Stimulated activated naive CD8-positive, alpha-beta T cell treated with anti-CD3 and anti-CD28 coated beads, Interleukin-15, Interleukin-2, amounts not matched to agents 100 U/mL and 50 U/mL, for 24 hours (primary cell): ENCODE measurements around the gene SBK3.
"Not testable (repeated sequence)": the region's sequence is repeated elsewhere in the genome, so short reads cannot be mapped to it uniquely, and the experiment has no call there.

Experiments used
- ATAC-seq: fragments of 150-1000 bp; cut with Tn5 transposase; one replicate; pipeline ENCODE4 v1.10.0; 2021
- DNase-seq: peaks from one replicate; pipeline ENCODE4 v3.0.0; 2021

Gene SBK3

DNA sequence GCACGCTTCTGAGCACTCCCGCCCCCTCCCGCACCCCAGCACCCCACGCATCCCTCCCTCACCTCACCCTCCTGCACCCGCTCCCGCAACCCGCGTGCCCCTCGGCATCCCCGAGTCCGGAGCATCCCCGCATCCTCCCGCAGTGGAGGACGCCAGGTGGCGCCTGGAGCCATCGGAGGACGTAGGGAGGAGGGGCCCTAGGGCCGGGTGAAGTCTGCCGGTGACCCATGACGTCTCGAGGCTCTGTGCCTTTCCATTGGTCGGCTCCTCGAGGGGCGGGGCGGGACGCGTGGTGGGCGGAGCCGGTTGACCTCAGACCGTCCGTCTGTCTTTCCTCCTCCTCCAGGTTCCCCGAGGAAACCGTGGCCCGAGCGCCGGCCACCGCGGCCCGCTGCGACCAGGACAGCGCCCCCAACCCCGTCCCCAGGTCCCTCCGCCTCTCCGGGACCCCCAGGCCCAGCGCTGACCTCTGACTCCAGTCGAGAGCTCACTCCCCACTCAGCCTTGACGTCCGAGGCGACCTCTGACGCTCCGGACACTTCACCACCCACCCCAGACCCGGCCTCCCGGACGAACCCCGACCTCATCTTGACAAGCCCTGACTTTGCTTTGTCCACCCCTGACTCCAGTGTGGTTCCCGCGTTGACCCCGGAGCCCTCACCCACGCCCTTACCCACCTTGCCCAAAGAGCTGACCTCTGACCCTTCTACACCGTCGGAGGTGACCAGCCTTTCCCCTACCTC is 28.3 kb downstream of the SBK3 start:
- peak; percentile 100 for ATAC-seq

GRCh38 chr19:55508120-55508519 is 37.2 kb downstream of the SBK3 start:
- no peak for ATAC-seq

More for the DNA sequence above, 28.3 kb downstream of the SBK3 start:
- peak; percentile 93 for DNase-seq

GRCh38 chr19:55504981-55505380 is 40.4 kb downstream of the SBK3 start:
- ATAC-seq (no peak), DNase-seq (no peak)

More at GRCh38 chr19:55508120-55508519, 37.2 kb downstream of the SBK3 start:
- no peak for DNase-seq

- no peak for DNase-seq
- no peak for ATAC-seq
Measured at GRCh38 chr19:55504252-55504603, 41.1 kb downstream of the SBK3 start.

DNA sequence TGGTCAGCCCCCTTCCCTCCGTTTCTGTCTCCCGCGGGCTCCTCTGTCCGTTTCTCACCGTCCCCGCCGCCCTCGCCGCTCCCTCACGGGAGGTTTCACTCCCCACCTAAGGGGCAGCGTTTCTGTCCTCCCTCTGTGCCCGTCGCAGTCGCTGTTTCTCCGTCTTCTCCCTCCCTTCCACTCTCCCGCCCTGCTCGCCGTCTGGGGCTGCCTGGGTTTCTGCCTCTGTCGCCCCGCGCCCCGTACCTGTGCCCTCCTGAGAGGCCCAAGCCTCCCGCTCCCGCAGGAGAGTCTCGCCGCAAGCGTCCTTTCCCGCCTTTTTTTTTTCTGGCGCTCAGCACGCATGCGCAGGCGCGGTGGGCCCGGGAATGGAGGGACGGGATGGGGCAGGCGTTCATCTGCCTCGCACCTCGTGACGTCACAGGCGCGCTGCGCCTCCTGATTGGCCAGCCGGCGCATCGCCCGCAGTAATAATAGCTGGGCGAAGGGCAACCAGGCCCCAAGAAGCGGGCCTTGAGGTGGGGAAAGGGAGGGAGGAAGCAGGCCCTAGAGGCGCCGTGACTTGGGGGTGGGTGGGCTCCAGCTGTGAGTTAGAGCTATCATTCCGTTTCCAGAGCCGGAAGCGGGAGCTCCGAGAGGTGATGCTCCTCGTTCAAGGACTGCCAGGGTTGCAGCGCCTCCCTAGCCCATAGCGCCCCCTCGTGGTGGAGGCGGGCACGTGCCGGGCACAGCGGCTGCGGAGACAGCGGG is 41.7 kb downstream of the SBK3 start:
- DNase-seq = peak; percentile 97
- ATAC-seq = peak; percentile 93

DNA sequence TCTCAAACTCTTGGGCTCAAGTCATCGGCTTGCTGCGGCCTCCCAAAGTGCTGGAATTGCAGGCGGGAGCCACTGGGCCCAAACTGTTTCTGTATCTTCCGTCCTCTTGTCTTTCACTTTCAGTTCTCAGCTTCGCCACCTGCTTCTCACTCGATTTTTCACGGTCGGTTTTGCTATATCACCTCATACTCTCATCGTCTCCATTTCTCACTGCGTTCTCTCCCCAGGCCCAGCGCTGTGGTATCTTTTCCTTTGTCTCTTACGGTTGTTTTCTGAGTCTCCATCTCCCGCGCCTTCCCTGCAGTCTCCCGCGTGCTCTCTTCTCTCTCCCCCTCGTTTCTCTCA is 42.2 kb downstream of the SBK3 start:
- DNase-seq (no peak), ATAC-seq (no peak)

DNA sequence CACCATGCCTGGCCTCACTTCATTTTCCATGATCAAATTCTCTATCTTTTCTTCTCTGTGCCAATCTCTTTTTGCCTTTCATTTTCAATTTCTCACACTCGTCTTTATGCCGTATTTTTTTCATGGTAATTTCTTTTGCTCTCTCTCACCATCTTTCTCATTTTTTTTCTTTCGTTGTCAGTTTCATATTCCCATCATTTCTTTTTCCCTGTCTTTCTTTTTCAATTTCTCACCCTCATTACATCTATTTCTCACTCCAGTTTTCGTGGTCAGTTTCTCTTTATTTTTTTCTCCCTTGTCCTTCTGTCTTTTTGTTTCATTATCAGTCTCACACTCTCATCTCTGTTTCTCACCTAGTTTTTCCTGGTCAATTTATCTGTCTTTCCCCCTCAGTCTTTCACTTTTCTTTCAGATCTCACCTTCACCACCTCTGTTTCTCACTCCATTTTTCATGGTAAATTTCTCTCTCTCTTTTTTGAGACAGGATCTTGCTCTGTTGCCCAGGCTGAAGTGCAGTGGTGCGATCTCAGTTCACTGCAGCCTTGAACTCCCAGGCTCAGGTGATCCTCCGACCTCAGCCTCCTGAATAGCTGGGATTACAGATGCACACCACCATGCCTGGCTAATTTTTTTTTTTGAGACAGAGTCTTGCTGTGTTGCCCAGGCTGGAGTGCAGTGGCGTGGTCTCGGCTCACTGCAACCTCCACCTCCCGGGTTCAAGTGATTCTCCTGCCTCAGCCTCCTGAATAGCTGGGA is 43.0 kb downstream of the SBK3 start:
- ATAC-seq = no peak

DNA sequence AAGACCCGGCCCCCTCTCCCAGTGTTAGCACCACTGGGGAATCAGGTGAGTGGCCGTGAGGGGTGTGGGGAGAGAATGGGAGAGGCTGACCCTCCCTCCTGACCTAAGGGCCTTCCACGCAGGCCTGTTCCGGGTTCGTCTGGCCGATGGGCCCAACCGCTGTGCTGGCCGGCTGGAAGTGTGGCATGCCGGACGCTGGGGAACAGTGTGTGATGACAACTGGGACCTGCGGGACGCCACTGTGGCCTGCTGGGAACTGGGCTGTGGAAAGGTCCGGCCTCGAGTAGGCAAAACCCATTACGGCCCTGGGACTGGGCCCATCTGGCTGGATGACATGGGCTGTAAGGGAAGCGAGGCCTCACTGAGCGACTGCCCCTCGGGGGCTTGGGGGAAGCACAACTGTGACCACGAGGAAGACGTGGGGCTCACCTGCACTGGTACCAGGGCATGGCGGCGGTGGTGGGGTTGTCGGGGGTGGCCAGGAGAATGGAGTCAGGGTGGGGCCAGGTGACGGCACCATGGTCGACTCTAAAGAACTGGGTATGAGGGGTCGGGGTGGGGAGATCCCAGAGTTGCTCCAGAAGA is 44.9 kb downstream of the SBK3 start:
- no peak for ATAC-seq
- no peak for DNase-seq

More for the DNA sequence above, 43.0 kb downstream of the SBK3 start:
- DNase-seq = no peak

GRCh38 chr19:55498246-55498840 is 47.0 kb downstream of the SBK3 start:
- DNase-seq (no peak), ATAC-seq (no peak)

DNA sequence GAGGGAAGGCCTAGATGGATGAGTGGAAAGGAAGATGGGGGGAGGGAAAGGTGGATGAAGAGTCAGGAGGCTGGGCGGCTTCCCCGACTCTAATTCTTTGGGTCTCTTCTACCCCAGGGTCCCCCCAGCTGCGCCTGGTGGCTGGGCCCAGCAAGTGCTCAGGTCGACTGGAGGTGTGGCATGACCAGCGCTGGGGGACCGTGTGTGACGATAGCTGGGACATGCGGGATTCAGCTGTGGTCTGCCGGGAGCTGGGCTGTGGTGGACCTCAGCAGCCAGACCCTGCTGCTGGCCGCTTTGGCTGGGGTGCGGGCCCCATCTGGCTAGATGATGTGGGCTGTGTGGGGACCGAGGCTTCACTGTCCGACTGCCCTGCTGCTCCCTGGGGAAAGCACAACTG is 47.6 kb downstream of the SBK3 start:
- ATAC-seq = no peak
- no peak for DNase-seq

DNA sequence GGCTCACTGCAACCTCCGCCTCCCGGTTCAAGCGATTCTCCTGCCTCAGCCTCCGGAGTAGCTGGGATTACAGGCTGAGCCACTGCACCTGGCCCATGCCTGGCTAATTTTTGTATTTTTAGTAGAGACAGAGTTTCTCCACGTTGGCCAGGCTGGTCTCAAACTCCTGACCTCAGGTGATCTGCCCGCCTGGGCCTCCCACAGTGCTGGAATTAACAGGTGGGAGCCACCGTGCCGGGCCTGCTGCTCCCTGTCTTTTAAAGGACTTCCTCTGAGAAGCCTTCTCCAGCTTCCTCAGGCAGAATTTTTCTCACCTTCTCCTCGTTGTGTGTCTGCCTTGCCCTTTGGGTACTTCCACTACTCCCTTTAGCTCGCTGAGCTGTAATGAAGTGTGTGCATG is 48.5 kb downstream of the SBK3 start:
- DNase-seq, ATAC-seq: not testable (repeated sequence)

- DNase-seq = no peak
- ATAC-seq = no peak
Measured at GRCh38 chr19:55495646-55496349, 49.5 kb downstream of the SBK3 start.

DNA sequence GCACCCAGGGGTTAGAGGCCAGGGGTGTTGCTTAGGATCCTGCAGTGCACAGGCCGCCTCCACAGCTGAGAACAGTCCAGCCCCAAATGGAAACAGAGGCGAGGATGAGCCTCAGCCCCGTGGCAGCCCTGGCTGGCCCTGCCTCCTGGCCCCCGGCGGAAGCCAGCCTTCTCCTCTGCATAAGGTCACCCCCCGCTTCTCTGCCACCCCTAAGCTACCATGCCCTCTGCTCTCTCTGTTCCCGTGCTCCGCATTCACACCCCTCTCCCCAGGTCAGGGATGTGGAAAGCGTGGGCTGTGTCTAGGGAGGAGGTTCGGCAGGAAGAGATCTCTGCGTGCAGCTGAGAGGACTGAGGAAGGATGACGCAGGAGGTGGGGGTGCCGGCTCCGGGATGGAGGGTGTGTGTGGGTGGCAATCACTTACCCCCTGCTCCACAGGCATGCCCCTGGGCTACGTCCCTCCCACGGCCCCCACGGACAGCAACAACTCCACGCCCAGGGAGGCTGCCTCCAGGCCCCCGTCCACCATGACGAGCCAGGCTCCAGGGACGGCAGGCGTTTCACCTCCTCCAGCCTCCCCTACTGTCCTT is 51.1 kb downstream of the SBK3 start:
- DNase-seq (no peak), ATAC-seq (peak; percentile 61)

DNA sequence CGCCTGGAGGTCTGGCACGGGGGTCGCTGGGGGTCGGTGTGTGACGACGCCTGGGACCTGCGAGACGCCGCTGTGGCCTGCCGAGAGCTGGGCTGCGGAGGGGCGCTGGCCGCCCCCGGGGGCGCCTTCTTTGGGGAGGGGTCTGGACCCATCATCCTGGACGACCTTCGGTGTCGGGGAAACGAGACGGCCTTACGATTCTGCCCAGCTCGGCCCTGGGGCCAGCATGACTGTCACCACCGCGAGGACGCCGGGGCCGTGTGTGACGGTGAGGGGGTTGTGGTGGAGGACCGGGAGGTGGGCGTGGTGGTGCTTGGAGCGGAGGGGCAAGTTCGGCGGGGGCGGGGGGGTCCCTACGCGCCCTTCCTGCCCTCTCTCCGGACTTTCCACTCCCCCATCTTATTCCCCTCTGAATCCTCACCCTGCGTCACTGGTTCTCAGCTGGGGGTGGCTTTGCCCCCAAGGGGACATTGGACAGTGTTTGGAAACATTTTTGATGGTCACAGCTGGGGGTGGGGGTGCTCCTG is 51.6 kb downstream of the SBK3 start:
- no peak for ATAC-seq

GRCh38 chr19:55493052-55493644 is 52.2 kb downstream of the SBK3 start:
- ATAC-seq = no peak
- no peak for DNase-seq

More for the DNA sequence above, 51.6 kb downstream of the SBK3 start:
- no peak for DNase-seq

- DNase-seq (no peak), ATAC-seq (no peak)
Measured at GRCh38 chr19:55492362-55492944, 52.9 kb downstream of the SBK3 start.

DNA sequence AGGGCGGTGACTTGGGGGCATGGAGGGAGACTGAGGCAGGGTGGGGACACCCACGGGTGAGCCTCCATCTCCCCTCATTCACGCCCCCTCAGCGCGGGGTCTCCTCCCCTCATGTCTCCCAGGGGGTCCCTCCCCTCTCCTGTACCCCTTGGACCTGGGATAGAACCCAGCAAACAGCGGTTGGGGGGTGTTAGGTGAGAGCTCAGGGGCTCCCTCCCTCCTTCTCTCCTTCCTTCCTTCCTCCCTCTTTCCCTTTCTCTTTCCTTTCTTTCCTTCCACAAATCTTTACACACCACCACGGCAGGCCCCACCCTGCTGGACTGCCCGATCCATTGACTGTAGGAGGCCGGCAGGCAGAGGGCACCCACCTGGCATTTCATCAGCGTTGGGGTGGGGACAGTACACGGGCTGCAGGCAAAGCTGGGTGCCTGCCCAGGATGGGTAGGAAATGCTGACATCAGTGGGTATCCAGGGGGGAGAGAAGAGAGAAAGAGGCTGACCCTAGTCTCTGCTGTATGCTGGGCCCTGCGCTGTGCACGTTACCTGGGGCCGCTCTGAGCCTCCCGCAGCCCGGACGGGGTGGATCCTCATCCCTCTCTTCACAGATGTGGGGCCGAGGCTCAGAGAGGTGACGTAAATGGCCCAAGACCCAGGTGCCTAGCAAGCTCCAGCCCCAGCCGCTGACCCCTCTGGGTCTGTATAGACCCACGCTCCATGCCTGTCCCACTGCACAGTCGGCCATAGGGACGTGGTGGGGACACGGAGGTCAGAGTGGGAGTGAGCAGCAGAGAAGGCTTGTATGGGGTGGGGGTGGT is 53.6 kb downstream of the SBK3 start:
- no peak for DNase-seq
- no peak for ATAC-seq
